ENCODE data around the gene GGNBP2.

The GGNBP2 gene

DNA sequence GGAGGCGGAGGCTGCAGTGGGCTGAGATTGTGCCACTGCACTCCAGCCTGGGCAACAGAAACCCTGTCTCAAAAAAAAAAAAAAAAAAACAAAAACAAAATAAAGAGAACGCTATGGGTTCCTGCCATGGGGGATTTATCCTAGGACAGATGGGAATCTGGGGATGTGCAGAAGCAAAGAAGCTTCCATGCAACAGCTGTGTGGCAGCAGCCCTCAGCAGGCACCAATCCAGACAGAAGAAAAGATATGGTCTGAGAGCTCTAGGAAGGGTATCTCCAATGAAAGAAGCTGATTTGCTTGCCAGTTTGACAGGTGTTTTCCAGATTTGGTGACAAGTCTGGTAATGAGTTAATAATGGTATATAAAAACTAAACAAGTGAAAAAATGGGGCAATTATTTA lies 21.6 kb upstream of the GGNBP2 start:
- no peak for DNase-seq

DNA sequence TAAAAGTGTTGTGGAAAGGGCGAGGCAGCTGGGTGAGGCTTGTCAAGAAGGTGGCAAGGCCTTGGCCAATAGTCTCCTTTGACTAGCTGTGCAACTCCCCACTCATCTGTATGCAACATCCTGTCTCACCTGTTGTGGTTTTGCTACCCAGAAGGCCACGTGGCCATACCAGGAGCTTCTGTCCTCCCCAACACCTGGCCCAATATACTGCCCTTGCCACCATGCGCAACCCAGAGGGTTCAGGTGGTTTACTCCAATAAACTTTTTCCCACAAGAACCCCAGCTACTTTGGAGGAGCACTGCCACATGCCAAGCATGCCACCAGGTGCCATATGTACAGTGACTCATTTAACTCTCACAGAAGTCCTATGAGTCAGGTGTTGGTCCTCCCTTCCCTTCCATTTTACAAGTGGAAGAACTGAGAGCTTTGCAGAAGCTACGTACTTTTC lies 20.3 kb upstream of the GGNBP2 start:
- no peak for DNase-seq

DNA sequence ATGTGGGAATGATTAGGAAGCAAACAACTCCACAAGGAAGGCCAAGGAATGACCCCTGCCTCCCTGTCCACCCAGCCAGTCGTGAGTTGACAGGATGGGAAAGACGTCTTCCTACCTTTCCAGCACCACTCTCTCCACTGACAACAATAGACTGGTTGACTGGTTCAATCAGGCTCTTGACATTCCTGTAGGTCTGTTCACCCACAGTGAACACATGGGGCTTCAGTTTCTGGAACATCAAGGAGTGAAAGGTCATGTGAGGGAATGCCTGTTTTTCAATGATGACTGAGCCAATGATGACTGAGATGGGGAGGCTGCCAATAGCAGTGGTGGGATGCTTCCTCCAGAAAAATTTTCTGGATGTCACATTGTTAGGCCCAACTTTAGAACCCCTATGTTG lies 19.6 kb upstream of the GGNBP2 start:
- no peak for DNase-seq

DNA sequence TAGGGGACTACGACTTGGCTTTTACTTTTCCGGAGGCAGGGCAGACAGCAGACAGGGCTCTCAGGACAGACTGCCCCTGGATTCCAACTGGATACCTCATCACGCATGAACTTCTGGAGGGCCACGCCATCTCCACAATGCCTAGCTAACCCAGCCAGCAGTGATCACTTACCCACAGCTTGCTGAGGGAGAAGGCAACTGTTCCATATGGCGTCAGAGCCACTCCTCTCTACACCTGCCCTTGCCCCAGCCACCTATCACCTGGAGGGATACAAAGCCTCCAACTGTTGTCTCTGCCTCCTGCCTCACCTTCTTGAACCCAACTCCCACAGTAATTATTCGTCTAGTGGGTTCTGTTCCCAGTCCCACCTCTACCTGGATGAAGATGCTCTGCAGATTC lies 18.8 kb upstream of the GGNBP2 start:
- DNase-seq = no peak

DNA sequence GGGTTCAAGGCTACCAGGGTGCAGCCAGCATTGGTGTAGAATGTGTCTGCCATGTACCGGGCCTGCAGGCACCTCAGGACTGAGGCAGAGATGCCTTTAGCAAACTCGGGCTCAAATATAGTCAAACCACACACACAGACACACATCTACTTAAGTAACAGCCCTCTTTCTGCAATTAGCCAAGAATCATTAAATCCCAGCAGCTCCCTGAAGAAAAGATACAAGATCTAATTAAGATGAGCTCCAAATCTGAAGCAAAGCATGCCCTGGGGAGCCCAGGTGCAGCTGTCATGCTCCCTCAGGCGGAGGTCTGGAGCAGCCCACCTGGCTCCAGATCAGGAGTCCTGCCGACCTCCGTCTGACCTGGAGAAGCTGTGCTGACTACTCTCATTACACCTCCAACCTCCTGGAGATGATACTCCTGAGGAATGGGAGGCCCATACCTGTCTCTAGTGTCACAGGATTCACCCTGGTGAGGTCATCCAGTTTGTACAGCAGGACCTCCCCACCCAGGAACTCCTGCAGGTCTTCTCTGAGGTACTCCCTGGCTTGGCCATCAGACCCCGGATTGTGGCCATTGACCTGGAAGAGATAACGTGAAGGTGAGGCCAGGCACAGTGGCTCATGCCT lies 17.0 kb upstream of the GGNBP2 start:
- no peak for DNase-seq

DNA sequence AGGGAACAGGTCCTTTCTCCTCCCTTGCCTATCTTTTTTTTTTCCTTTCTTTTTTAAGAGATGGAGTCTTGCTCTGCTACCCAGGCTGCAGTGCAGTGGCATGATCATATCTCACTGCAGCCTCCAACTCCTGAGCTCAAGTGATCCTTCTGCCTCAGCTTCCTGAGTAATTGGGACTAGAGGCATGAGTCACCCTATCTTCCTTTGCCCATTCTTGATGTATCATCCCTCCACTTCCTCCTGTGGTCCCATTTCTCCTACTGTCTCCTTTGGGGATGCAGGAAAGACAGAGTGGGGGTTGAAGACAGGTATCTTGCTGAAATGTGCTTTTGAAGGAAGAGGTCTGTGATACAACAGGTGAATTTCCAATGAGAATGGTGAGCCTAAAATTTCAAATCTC lies 15.6 kb upstream of the GGNBP2 start:
- no peak for DNase-seq

DNA sequence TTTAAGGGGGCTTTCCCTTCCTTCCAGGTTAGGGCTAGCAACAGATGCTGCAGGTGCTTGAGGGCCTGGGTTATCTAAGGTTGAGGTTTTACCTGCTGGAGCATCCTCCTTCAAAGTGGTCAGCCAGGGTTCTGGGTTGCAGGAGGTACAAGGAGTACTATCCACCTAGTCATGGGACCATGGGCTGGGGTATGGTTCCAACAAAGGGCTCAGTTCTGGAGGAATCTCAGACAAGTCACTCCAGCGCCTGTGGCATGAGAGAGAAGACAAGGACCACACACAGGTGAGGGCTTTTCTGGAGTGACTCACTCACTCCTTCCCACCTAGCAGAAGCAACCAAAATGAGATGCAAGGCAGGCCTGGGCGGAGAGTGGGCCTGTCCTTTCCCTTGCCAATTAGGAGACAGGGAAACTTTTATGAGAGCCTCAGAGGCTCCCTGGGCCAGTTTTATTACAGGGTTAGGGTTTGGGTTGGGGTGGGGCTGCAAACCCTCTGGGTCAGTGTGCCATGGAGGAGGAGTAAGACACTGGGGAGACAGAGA lies 12.2 kb upstream of the GGNBP2 start:
- no peak for DNase-seq

DNA sequence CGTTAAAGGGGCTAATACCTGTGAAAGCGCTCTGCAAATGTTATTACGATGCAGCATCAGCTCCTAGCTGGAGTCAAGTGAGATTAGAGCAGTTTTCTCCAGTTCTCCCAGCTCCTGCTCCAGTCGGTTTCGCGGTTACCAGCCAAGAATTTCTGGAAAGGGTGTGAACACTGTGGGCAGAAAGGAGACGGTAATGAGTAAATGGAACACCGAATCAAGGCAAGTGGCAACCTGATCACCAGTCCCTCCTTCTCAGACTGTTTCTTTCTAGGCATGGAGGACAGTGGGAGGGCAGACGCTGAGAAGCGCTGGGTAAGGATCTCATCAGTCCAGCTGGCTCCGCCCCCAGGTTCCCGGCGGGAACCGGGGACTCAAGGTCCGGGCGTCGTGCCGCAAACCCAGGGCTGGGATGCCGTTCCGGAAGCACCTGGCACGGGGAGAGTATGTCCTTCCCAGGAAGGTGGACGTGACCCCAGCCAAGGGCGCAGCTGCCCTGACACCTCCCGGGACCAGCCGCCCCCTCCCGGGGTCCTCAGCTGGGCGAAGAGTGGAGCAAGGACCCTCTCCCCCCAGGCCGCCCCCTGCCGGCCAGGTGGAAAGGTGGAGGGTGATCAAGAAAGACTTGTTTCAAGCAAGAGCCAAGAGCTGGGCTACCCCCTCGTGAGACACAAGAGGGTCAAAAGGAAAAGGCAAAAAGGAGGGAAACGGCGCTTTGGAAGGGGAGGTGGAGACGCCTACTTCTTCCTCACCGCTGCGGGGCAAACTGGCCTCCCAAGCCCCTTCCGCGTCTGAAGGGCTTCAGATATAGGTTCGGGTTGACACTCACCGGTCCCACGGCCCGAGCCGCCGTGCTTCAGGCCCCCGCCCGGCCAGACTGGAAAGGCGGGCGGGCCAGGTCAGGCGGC lies 10.5 kb upstream of the GGNBP2 start:
- peak; percentile 56 to 63 for DNase-seq

DNA sequence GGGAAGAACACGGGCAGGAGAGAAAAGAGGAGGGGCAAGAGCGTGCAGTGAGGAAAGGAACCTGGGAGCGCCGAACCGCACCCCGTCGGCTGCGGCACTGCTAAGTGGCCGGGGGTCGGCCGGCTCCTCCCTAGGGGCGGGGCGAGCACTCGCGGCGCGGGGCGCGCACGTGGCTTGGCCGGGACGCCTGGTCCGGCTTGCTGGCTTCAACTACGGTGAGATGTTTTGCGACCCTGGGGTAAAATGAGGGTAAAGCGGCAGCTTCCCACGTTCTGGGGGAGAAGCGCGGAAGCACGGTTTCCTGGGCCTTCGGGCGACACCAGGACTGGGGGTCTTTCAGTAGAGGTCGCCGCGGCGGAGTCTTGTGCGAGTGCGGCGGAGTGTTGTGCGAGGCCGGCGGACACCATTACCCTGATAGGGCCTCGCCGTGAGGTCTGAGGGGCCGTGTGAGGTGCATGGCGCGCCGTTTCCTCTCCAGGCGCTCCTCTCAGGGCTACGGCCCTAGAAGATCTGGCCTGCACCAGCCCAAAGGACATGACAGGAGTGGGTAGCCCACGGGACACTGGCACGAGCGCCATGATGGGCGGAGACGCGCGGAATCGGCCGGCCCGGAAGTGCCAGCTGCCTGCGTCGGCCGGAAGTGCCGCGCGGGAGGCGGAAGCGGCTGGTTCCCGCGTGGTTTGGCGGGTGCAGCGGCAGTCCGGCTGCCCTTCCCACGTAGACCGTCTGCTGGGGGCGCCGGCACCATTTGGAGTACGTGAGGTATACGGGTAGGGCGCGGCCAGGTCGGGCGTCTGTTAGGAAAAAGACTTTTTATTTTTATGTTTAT lies 9.7 kb upstream of the GGNBP2 start, which contains the start of the genes MYO19 and PIGW:
Gene MYO19 (minus strand): TSS at position 29 of the 829 bp plus-strand sequence. CDS start 2,330 bp downstream, outside the sequence.
Gene PIGW (plus strand): TSS at position 148 of the 829 bp plus-strand sequence. CDS start 2,115 bp downstream, outside the sequence.
- peak; percentile 87 to 88 for DNase-seq

DNA sequence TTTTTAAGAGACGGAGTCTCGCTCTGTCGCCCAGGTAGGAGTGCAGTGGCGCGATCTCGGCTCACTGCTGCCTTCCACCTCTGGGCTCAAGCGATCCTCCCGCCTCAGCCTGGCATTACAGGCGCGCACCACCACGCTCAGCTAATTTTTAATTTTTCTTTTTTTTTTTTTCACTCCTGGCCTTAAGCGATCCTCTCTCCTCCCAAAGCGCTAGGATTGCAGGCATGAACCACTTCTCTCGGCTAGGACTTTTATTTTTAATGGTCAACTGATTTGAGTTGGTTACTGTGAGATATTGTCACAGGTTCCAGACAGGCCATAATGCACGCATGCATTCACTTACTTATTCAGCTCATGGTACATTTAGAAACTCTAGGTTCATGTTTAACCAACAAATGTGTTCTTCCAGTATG lies 9.0 kb upstream of the GGNBP2 start:
- no peak for DNase-seq

DNA sequence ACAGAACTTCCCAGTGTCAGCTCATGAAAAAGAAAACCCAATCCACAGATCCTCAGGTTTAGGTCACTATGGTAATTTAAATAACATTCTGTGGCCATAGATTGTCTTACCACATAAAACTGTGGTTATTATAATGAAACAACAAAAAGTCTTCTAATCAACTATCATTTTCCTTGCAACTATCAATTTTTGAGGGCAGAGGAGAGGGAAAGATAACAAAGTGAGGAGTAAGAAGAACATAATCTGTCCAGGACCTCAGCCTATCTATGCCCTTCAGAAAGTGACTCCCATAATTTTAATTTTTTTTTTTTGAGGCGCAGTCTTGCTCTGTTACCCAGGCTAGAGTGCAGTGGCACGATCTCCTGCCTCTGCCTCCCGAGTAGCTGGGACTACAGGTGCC lies 4.0 kb upstream of the GGNBP2 start:
- no peak for DNase-seq

DNA sequence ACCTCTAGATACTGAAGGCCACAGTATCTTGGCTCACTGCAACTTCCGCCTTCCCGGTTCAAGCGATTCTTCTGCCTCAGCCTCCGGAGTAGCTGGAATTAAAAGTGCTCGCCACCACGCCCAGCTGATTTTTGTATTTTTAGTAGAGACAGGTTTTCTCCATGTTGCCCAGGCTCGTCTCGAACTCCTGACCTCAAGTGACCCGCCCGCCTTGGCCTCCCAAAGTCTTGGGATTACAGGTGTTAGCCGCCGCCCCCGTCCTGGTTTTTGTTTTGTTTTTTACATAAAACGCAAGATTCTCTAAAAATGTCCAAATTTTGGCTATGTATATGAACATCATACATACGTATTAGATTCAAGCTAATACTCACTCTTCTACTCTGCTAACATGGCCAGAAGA lies 2.0 kb upstream of the GGNBP2 start:
- no peak for DNase-seq

DNA sequence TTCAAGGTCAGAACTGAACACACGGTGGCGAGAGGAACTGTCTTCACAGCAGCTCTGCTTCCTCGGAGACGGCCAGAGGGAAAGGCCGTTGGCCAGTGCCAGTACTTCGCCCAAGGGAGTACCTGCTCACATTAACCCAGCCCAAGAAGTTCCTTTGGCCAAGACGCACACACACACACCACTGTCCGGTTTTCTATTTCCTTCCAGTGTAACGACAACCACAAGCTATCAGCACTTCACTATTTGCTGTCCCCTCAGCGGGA lies 744 bp upstream of the GGNBP2 start:
- DNase-seq = peak in 1 of 2 donors; percentile 37

DNA sequence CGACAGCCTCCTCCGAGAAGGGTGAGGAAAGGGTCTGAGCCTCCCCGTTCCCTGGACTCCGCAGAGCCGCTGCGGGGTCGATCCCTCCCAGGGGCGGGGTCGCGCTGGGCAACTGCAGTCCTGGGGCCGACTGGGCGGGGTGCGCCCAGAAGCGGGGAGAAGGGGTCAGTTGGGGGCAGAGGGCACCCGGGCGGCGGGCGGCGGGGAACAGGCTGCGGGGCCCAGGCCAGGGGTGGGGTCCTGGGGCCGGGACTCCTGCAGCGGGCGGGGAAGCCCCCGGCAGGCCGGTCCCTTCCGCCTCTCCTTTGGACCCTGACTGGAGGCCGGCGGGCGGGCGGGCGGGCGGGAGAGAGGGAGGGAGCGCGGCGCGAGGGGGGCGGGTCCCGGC lies 352 bp downstream of the GGNBP2 start:
- DNase-seq = no peak

DNA sequence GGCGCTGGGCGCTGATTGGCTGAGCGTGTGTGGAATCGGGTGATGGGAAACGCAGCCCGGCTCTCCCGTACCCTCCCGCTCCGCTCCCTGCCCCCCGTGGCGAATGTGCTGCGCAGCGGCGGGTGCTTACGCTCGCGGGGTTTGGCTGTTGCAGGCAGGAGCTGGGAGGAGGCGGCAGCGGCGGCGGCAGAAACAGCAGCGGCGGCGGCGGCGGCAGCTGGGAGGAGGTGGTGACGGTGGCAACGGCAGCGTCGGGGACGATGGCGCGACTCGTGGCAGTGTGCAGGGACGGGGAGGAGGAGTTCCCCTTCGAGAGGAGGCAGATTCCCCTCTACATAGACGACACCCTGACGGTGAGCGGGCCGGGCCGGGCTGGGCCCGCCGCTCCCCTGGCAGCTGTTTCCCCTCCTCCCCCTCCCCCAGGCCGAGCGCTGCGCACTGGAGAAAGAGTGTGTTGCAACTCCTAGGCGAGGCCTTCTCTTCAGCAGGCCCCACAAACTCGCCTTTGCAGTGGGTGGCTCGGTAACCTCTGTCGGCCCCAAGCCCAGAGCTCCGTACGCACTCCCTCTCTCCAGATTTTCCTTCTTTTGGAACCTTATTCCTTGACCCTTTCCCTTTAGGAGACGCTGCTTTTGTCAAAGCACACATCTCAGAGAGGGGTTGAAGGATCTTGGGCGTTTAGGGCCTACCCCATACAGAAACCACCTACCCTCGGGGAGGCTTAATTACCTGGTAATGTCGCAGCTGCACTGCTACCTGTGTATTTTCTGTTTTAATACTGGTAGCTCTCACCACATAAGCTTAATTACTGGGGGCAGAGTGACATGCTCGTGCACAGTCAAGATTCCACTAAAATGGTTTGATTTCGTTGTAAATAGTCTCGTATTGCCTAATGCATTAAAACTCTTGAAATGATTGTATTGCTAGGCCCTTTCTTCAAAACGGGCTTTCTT lies 1.0 kb downstream of the GGNBP2 start:
- peak; percentile 97 to 98 for DNase-seq

DNA sequence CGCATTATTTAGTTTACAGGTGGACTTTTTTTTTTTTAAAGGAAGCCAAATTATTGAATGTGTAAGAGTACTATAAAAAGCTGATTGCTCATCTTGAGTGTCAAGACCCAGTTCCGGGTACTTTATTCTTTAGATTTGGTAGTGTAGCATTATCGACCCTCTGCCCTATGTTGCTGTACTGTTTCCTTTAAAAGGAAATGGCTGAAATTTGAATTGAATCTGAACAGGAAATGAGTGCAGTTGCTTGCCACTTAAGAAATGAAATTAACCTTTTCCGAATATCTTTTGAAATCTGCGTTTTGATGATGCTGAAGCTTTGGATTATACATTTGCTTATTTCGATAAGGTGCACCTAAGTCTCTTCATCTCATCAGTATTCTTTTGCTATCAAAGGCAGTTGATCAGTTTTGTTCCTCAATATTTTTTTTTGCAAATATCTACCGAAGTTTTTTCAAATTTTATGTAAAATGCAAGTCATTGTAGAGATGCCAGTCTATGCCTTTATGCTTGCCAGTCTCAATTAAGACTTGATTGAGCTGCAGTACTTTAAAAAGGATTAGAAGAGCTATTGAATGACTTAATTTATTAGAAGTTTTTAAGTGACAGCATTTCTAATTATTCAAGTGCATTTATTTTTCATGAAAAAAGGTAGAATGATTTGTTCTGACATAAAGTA lies 1.8 kb downstream of the GGNBP2 start:
- DNase-seq = peak in 1 of 2 donors; percentile 22

DNA sequence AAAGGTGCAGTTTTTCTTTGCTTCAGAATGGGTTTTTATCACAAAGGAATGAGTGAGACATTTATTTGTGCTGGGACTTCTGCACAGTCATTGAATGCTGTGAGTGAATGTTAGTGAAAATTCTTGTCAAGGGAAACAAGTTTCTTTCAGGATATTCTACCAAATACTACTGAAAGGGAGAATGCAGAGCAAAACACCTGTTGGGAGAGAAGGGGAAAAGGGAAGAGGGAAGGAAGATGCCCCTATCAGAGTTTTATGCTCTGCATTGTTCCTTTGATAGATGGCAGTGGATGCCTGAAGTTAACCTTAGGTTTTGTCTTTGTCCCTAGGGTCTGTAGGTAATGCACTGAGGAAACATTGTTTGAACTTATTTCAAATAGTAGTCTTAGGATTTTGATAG lies 3.1 kb downstream of the GGNBP2 start:
- no peak for DNase-seq

DNA sequence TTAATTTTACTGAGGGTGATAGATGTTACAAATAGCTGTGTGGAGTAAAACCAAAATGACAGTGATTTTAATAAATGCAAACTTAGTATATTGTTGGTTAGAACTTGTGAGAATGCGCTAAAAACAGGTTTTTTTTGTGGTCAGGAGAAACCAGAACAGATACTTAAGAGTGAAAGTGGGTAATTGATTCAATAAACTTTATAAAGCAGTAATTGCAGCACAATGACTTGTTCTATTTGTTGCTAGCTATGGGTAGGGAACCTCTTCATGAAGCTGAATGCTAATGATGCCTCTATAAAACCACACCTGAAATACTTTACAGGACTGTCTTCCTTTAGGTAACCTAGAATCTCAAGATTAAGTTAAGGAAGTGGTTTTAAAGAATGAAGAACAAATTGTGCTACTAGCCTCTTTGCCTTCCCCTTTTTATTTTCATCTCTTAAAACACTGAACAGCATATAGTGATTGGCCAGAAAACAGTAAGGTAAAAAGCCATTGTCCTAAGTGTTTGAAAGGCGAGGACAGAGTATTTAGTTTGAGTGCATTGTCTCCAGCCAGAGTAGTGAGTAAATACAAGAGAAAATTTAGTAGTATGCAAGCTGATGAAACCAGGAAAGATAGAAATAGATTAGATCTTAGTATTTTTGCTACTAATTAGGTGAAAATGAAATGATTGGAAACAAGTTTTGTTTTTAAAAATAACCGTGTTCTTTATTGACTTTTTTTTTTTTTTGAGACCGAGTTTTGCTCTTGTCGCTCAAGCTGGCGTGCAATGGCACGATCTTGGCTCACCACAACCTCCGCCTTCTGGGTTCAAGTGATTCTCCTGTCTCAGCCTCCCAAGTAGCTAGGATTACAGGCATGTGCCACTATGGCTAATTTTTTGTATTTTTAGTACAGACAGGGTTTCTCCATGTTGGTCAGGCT lies 6.0 kb downstream of the GGNBP2 start:
- DNase-seq = peak in 1 of 2 donors; percentile 46

DNA sequence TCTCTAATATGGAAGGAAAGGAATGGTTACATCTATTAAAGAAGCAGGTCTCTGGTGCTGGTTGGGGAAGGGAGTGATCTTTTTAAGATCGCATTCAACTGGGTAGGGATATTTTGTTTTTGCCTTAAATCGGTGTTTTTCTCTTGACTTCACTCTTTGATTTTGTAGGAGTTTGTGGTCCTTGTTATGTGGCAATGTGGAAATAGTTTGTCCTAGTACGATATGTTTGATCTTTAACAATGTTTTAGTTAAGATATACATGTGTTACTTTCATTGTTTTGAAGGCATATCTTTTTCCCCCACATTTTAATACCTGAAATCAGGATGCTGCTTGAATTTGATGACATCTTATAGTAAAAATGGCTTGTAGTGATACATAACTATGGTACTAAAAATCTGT lies 8.7 kb downstream of the GGNBP2 start:
- DNase-seq = no peak

DNA sequence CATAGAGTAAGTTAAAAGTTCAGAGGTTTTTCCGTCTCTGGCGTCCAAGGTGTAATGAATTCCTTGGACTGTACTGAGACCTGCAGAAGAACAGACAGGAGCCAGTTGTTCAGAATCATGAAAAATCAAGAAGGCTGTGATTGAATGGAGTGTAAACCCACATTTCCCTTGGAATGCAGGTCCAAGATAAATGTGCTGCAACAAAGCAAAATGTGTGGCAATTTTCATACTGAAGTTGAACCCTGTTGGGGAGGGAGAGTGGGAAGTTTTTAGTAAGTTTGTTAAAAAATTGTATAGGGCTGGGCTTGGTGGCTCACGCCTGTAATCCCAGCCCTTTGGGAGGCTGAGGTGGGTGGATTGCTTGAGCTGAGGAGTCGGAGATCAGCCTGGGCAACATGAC lies 21.4 kb downstream of the GGNBP2 start:
- no peak for DNase-seq

All from CD4-positive, alpha-beta T cell treated with Interleukin-4 for 1 hour (primary cell).